Middle frontal gyrus (tissue), 1 donor: ENCODE data around the gene ADH5.
"Not testable (repeated sequence)": the region's sequence is repeated elsewhere in the genome, so short reads cannot be mapped to it uniquely, and the experiment has no call there.

Source experiments
- DNase-seq: peaks from one replicate; pipeline ENCODE4 v3.0.0-alpha.2; 2015; ENCODE audit warnings: low spot score; ENCODE audit errors: extremely low spot score

ADH5 gene

DNA sequence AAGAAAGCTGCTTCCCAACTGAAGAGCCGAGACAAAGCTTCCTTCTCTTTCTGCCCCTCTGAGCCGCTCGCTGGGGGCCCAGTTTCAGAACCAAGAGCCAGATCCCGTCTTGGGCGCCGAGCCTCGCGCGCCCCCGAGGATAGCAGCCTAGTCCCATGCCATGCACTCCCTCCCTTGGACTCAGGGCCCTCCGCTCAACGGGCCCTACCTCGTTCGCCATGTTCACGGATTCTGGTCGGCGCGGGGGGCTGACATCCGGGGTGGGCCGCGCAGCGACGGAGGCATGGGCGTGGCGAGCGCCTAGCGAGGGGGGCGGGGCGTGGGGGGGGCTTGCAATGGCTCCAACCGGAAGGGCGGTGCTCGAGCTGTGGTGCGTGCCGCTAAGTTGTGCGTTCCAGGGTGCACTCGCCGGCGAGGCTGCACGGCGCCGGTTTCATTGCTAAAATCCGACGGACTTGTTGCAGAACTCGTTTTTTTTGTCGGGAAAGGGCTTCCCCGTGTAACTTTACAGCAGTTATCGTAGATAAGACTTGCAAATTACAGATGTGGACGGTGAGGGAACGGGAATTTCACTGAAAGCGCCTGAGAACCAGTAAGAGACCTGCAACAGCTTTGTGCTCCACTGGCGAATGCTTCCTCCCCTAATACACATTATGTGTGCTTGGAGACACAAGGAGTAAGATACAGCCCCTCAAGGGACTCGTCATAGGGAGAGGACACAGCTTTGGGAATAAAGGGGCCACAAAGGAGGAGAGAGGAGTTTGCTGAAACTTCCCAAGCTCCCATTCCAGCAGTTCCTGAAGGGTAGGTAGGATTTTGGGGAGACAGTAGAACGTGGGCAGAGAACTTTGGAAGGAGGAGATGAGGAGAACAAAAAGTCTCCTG lies at the start of gene ADH5:
ADH5 (minus strand) TSS at position 308 of the 885 bp plus-strand sequence; CDS start at position 220, 88 bp downstream.
- DNase-seq = peak; percentile 32

DNA sequence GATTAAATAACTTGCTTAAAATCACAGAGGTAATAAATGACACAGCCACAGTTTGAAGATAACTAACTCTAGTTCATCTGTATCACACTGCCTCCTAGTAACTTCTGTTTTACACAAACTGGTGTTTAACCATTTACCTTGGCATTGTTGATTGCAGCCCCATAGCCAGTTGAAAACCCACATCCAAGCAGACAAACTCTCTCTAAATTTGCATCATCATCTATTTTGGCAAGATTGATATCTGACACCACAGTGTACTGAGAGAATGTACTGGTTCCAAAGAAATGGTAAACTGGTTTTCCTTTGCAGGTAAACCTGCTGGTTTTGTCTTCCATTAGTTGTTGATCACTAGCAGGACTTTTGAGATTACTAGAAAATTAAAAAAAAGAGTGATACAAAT lies 47.7 kb upstream of the ADH5 start:
- no peak for DNase-seq

- DNase-seq = no peak
These were observed 47.1 kb upstream of the ADH5 start for GRCh38 chr4:99135541-99136162.

GRCh38 chr4:99134586-99134985 lies 46.0 kb upstream of the ADH5 start:
- no peak for DNase-seq

DNA sequence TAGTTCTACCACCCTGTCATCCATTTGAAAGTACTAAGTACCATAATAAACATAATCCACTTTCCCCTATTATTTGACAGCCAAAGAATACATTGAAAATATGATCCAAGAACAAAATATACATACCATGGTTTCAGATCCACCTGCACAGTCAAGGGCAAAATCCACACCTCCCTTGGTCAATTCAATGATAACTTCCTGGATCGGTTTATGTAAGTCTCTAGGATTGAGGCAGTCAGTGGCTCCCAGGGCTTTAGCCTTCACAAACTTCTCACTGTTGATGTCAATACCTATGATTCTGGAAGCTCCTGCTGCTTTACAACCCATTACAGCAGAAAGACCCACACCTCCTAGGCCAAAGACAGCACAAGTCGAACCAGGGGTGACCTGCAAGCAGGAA lies 42.8 kb upstream of the ADH5 start:
- DNase-seq = no peak

DNA sequence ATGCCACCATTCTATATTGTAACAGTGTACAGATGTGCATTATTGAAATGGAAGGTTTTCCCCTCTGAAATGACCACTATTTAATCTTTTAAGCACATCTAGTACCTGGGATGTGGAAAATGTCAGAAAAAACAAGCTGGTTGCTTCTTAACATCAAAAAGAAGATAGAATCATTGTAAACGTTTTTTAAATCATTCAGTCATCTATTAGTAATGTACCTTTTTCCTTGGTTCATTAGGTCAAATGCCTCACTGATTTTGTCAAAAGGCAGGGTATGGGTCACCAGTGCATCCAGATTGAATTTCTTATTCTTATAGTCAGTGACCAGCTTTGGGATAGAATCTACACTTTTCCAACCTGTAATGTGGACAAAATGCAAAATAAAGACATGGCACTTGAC lies 37.8 kb upstream of the ADH5 start:
- no peak for DNase-seq

DNA sequence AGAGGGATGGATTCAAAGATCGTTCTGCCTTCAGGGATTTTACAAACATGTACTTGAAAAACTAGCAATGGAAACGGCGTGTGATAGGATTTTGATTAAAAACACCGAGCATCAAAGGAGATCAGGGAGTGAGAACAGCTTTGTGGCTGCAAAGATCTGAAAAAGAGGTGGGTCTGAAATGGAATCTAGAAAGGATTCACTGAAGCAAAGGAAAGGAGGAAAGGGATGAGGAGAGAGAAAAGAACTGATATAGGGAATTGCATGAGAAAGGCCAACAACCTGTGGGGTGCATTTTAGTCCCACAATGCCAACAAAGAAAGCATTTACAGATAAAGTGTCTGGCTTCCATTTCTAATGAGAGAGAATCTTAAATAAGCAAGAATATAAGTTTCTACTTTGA lies 32.4 kb upstream of the ADH5 start:
- no peak for DNase-seq

DNA sequence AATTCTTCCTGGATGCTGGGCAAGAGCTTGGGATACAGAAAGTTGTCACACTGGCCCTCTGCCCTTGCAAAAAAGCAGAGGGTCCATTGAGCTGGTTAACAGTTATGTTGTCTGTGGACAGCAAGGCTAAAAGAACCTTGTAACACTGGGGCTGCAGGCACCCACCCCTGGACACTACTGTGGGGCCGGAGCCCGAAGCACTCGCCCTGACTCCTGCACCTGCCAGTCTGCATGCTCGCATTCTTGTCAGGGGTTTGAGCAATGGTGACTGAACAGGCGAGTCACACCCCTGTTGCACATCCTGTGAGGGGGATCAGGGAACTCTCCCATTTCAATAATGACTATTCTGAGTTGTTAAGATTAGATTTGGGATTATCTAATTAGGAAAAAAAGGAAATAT lies 31.9 kb upstream of the ADH5 start:
- DNase-seq = no peak

- DNase-seq = no peak
These were observed 29.5 kb upstream of the ADH5 start for GRCh38 chr4:99117876-99118693.

- not testable (repeated sequence) for DNase-seq
These were observed 28.7 kb upstream of the ADH5 start for GRCh38 chr4:99117122-99117841.

- DNase-seq = not testable (repeated sequence)
These were observed 20.7 kb upstream of the ADH5 start for GRCh38 chr4:99109286-99109685.

- DNase-seq = no peak
These were observed 15.6 kb upstream of the ADH5 start for GRCh38 chr4:99104153-99104552.

GRCh38 chr4:99103166-99103565 lies 14.6 kb upstream of the ADH5 start:
- no peak for DNase-seq

GRCh38 chr4:99102634-99103033 lies 14.0 kb upstream of the ADH5 start:
- DNase-seq = no peak

- no peak for DNase-seq
These were observed 12.3 kb upstream of the ADH5 start for GRCh38 chr4:99100876-99101275.

DNA sequence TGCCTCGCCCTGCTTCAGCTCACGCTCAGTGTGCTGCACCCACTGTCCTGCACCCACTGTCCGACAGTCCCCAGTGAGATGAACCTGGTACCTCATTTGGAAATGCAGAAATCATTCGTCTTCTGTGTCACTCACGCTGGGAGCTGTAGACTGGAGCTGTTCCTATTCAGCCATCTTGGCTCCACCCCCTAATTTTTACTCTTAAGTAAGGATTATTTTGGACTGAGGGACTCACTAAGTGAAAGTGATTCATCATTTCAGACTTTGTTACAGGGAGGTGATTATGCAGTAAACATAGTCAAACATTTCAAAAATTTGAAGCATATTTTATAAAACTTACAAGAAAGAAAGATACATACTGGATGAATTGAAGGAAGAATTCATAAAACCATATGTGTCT lies 11.2 kb upstream of the ADH5 start:
- DNase-seq = not testable (repeated sequence)

DNA sequence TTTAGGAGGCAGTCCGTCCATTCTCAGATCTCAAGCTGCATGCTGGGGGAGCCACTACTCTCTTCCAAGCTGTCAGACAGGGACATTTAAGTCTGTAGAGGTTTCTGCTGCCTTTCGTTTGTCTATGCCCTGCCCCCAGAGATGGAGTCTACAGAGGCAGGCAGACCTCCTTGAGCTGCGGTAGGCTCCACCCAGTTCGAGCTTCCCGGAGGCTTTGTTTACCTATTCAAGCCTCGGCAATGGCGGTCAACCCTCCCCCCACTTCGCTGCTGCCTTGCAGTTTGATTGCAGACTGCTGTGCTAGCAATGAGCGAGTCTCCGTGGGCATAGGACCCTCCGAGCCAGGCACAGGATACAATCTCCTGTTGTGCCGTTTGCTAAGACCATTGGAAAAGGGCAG lies 10.7 kb upstream of the ADH5 start:
- no peak for DNase-seq

GRCh38 chr4:99091841-99092240 lies 3.3 kb upstream of the ADH5 start:
- DNase-seq = not testable (repeated sequence)

DNA sequence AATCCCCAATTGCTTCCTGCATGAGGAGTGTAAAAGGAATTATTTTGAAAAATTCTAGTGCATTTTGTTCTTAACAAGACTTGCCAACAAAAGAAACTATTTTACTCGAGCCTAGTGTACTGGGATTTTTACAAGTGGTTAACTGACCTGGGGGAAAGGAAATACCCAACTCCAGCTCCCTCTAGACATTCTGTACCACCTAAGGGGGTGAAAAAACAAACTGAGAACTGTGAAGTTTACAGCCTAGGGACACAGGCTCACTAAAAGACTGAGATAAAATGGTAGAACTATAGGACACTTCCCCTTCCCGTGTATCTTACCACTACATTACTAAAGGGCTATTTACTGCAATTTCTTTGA lies 2.6 kb upstream of the ADH5 start:
- DNase-seq = no peak

DNA sequence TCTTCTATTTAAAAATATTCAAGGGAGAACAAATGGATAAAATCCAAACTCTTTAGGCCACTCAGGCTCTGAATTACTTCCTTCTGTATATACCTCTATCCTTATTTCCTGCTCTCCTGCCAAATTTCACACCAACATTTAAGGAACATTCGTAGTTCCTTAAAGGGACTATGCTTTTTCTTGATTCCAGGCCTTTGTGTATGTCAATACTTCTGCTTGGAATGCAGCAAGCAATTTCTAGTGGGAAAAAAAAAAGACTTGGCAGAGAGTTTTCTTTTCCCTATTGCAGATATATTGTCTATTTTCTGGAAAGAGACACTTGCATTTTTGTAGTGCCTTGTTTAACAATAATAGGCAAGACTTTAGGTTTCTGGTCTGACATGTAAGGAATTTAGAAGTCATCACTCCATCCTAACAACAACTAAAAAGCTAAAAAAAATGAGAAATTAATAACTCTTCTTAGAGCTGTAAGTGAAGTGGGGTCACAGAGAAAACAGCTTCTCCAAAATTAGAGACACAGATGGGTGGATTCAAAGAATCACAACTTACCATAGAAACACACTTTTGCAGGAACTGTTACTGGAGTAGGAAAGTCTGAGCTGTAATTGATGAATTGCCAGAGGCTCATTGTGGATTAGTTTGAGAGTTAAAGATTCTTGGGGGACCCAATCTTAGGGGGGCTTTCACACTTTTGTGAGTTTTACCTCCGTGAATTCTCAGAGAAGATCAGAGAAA lies 2.1 kb upstream of the ADH5 start:
- no peak for DNase-seq

DNA sequence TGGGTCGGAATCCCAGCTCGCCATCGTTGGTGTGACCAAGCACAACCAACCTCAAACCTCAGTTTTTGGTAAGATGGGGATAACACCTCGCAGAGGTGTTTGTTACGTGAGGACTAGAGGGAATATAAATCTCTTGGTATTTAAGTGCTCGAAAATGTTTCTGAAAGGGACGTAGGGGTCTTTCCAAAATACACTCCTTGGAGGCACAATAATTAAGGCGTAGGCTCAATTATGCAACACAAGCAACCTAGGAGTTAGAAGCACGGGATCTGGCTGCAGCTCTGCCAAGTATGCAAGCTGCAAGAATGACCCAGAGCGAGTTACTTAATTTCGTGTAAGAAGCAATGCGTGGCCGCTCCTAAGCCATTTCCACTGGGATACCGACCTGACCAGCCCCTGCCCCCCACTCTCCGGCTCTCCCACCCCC lies 552 bp downstream of the ADH5 start:
- no peak for DNase-seq
